NCI-H146 (cell line): ENCODE data around the gene SMIM32.

ENCODE experiments used
- DNase-seq: peaks from one replicate; lab custom pipeline; 2025; lab: John Stamatoyannopoulos, UW

Gene SMIM32

GRCh38 chr5:136186796-136187195 lies 6.2 kb downstream of the SMIM32 start:
- no peak for DNase-seq

- DNase-seq = no peak
These were observed 6.8 kb downstream of the SMIM32 start for GRCh38 chr5:136185974-136186665.

- DNase-seq = no peak
These were observed 10.3 kb downstream of the SMIM32 start for GRCh38 chr5:136182618-136183017.

- DNase-seq = peak; percentile 9
These were observed 18.8 kb downstream of the SMIM32 start for GRCh38 chr5:136174021-136174659.

GRCh38 chr5:136169218-136169617 lies 23.7 kb downstream of the SMIM32 start:
- DNase-seq = no peak

GRCh38 chr5:136166909-136167308 lies 26.1 kb downstream of the SMIM32 start:
- no peak for DNase-seq

- no peak for DNase-seq
These were observed 28.7 kb downstream of the SMIM32 start for GRCh38 chr5:136164226-136164625.

- no peak for DNase-seq
These were observed 31.0 kb downstream of the SMIM32 start for GRCh38 chr5:136162008-136162407.

GRCh38 chr5:136159457-136159856 lies 33.5 kb downstream of the SMIM32 start:
- DNase-seq = no peak

- no peak for DNase-seq
These were observed 35.4 kb downstream of the SMIM32 start for GRCh38 chr5:136157514-136157913.

GRCh38 chr5:136155761-136156160 lies 37.2 kb downstream of the SMIM32 start:
- DNase-seq = no peak

GRCh38 chr5:136155078-136155477 lies 37.9 kb downstream of the SMIM32 start:
- DNase-seq = no peak

GRCh38 chr5:136153581-136154236 lies 39.3 kb downstream of the SMIM32 start:
- no peak for DNase-seq

- DNase-seq = no peak
These were observed 43.1 kb downstream of the SMIM32 start for GRCh38 chr5:136149891-136150290.

- DNase-seq = no peak
These were observed 45.3 kb downstream of the SMIM32 start for GRCh38 chr5:136147632-136148031.

- no peak for DNase-seq
These were observed 46.8 kb downstream of the SMIM32 start for GRCh38 chr5:136146201-136146600.

GRCh38 chr5:136145030-136145429 lies 47.9 kb downstream of the SMIM32 start:
- no peak for DNase-seq

GRCh38 chr5:136143763-136144162 lies 49.2 kb downstream of the SMIM32 start:
- no peak for DNase-seq

GRCh38 chr5:136143312-136143711 lies 49.6 kb downstream of the SMIM32 start:
- no peak for DNase-seq

- no peak for DNase-seq
These were observed 51.4 kb downstream of the SMIM32 start for GRCh38 chr5:136141561-136141960.
